Cardiac muscle cell (in vitro differentiated cells and primary cell): ENCODE results near the gene MOV10L1. TPM values are rescaled to one million over a fixed set of nuclear protein-coding genes. Genes with fewer than 3 reads are reported as not detected.

Experiments used
- DNase-seq, 2 donors: peaks; one replicate each; pipeline versions ENCODE4 v3.0.0 to v3.0.0-alpha.2; 2010 to 2017; ENCODE audit warnings: low read depth in 1 of 2, low spot score in 1 of 2
- H3K27ac ChIP-seq: fragments of 200-600 bp; sonication (generic); 2 replicates; pipeline ENCODE4 v1.5.1; 2016
- H3K27me3 ChIP-seq: fragments of 200-600 bp; sonication (generic); 2 replicates; pipeline ENCODE4 v1.6.0; 2016; ENCODE audit warnings: control low read depth
- H3K36me3 ChIP-seq: fragments of 200-600 bp; sonication (generic); 2 replicates; pipeline ENCODE4 v1.5.1; 2016; ENCODE audit warnings: control low read depth
- H3K4me1 ChIP-seq: fragments of 200-600 bp; sonication (generic); 2 replicates; pipeline ENCODE4 v1.8.1; 2017; ENCODE audit warnings: low read depth, mild to moderate bottlenecking, mixed run types
- H3K4me3 ChIP-seq: fragments of 200-600 bp; sonication (generic); 2 replicates; pipeline ENCODE4 v1.5.1; 2016; ENCODE audit warnings: mild to moderate bottlenecking
- H3K9me3 ChIP-seq: fragments of 200-600 bp; sonication (generic); 2 replicates; pipeline ENCODE4 v1.5.1; 2017; ENCODE audit warnings: low read depth, mild to moderate bottlenecking, control low read depth
- CTCF ChIP-seq: IDR thresholded peaks from 2 replicates; pipeline ENCODE4 v1.5.1; 2012; ENCODE audit warnings: low read depth, mild to moderate bottlenecking, low read length
- polyA plus RNA-seq: library from polyadenylated mRNA; unstranded; fragments of >200 nt; fragmentation: Nextera tagmentation; extraction: Ambion mirVana; gene quantifications from 2 replicates; pipeline ENCODE4 v1.2.1, GENCODE V29; 2016
- total RNA-seq: library from RNA; depleted of rRNA; stranded (reverse); fragments of >200 nt; gene quantifications from 2 replicates; pipeline ENCODE4 v1.2.3, GENCODE V29; 2016

MOV10L1 gene
- total and polyA plus RNA-seq, 2 experiments from 2014 or later, result 1.1 TPM; not detected in 1

- peak within 1 kb of the TSS; percentile 9 for H3K4me3 ChIP-seq
- peak in 1 of 2 donors; percentile 19 for DNase-seq
Observed at GRCh38 chr22:50058061-50058905, 31.5 kb upstream of the MOV10L1 start, which contains the start of gene TTLL8. Gene TTLL8 (minus strand): TSS chr22:50058298.

GRCh38 chr22:50058906-50059880, 30.6 kb upstream of the MOV10L1 start:
- TF ChIP-seq CTCF, result peak; percentile 24
- peak; percentile 72 to 78 for DNase-seq
- no peaks in the 10 kb centered on the region for H3K36me3 ChIP-seq
- peaks cover 21% of the 10 kb centered on the region for H3K4me1 ChIP-seq
- no peaks in the 10 kb centered on the region for H3K9me3 ChIP-seq
- H3K27ac ChIP-seq, result peak overlapping the region; percentile 14
- peaks cover 12% of the 10 kb centered on the region for H3K27me3 ChIP-seq
- H3K4me3 ChIP-seq, result peak overlapping the region; percentile 9

More at GRCh38 chr22:50058061-50058905, 31.5 kb upstream of the MOV10L1 start, which contains the start of gene TTLL8:
- Histone ChIP-seq H3K9me3 (no peaks in the 10 kb centered on the region), H3K4me1 (peaks cover 21% of the 10 kb centered on the region), H3K27me3 (peaks cover 12% of the 10 kb centered on the region), H3K36me3 (no peaks in the 10 kb centered on the region), H3K27ac (no peak within 1 kb of the TSS)
- TF ChIP-seq CTCF, result no peak

- Histone ChIP-seq H3K4me1 (peaks cover 21% of the 10 kb centered on the region), H3K4me3 (no peak overlapping the region), H3K27ac (peak overlapping the region; percentile 14), H3K27me3 (peaks cover 12% of the 10 kb centered on the region), H3K36me3 (no peaks in the 10 kb centered on the region), H3K9me3 (no peaks in the 10 kb centered on the region)
- TF ChIP-seq CTCF, result no peak
- no peak for DNase-seq
Observed at GRCh38 chr22:50059881-50060262, 29.9 kb upstream of the MOV10L1 start.

- Histone ChIP-seq H3K9me3 (no peaks in the 10 kb centered on the region), H3K4me3 (no peak overlapping the region), H3K27ac (no peak overlapping the region), H3K4me1 (peaks cover 21% of the 10 kb centered on the region), H3K36me3 (no peaks in the 10 kb centered on the region), H3K27me3 (peaks cover 12% of the 10 kb centered on the region)
- no peak for DNase-seq
- no peak for TF ChIP-seq CTCF
Observed at GRCh38 chr22:50060441-50061140, 29.2 kb upstream of the MOV10L1 start.
